Endothelial cell of umbilical vein (primary cell): ENCODE results near the gene SLC12A7. TPM values are rescaled to one million over a fixed set of nuclear protein-coding genes. Genes with fewer than 3 reads are reported as not detected.

Source experiments
- BruUV-seq: library from RNA; stranded (reverse); fragments of 400-500 nt; replicated peaks from 2 replicates; lab custom pipeline; 2021; lab: Mats Ljungman, UMichigan
- CTCF ChIA-PET: fragments of 300-600, 350-600 bp; sonication (Branson Sonifier 250); formaldehyde crosslinking; loops from one replicate; lab custom pipeline; 2021; ENCODE audit warnings: antibody characterized with exemption, inconsistent platforms; lab: Charles Lee
- POLR2A ChIA-PET: fragments of 300-600, 350-600 bp; sonication (Branson Sonifier 250); formaldehyde crosslinking; loops from one replicate; lab custom pipeline; 2021; ENCODE audit warnings: antibody characterized with exemption, inconsistent platforms; lab: Charles Lee
- DNase-seq: peaks from one replicate; pipeline ENCODE4 v3.0.0-alpha.2; 2011; ENCODE audit warnings: low read depth, low spot score
- FAIRE-seq: peaks from 2 replicates; lab custom pipeline; 2011; peaks lifted over from hg19 to GRCh38; lab: Jason Lieb, UNC
- H2AFZ ChIP-seq: 2 replicates; pipeline ENCODE4 v1.6.0; 2012; ENCODE audit warnings: low read depth, low read length, control low read depth, inconsistent platforms
- H3K27ac ChIP-seq: 2 replicates; pipeline ENCODE4 v1.5.1; 2011; ENCODE audit warnings: low read depth, mild to moderate bottlenecking, control low read depth, low read length, moderate library complexity; ENCODE audit not compliant: insufficient read depth
- H3K27me3 ChIP-seq, 2 experiments: 2 replicates each; pipeline versions ENCODE4 v1.6.0 to v1.6.1; 2011; ENCODE audit warnings: low read length in 2 of 2, mixed read lengths in 1 of 2; ENCODE audit not compliant: control insufficient read depth in 2 of 2, insufficient read depth in 2 of 2
- H3K36me3 ChIP-seq, 2 experiments: 2 replicates in 1 of 2; 3 replicates in 1 of 2; pipeline ENCODE4 v1.5.1; 2011; ENCODE audit warnings: low read length in 2 of 2, mild to moderate bottlenecking in 1 of 2, moderate library complexity in 1 of 2; ENCODE audit not compliant: control insufficient read depth in 2 of 2, insufficient read depth in 2 of 2; ENCODE audit errors: extremely low read depth in 1 of 2
- H3K4me1 ChIP-seq: 3 replicates; pipeline ENCODE4 v1.5.1; 2011; ENCODE audit warnings: mild to moderate bottlenecking, low read length; ENCODE audit not compliant: control insufficient read depth, insufficient read depth; ENCODE audit errors: extremely low read depth
- H3K4me2 ChIP-seq: 2 replicates; pipeline ENCODE4 v1.6.1; 2011; ENCODE audit warnings: low read length, control low read depth, mixed read lengths; ENCODE audit not compliant: insufficient read depth
- H3K4me3 ChIP-seq, 3 experiments: fragments of 200-600 bp in 1 of 3; sonication (generic), shearing (Covaris generic) in 1 of 3; replicated peaks in 1 of 3; 2 replicates each; pipeline ENCODE4 v1.5.1; 2011 to 2016; ENCODE audit warnings: control low read depth in 3 of 3, low read length in 3 of 3, mild to moderate bottlenecking in 2 of 3, inconsistent platforms in 1 of 3, low read depth in 1 of 3, moderate library complexity in 1 of 3; ENCODE audit not compliant: insufficient read depth in 1 of 3
- H3K79me2 ChIP-seq: 2 replicates; pipeline ENCODE4 v1.6.0; 2012; ENCODE audit warnings: low read length, inconsistent platforms; ENCODE audit not compliant: control insufficient read depth, insufficient read depth
- H3K9ac ChIP-seq: replicated peaks from 2 replicates; pipeline ENCODE3; 2011; ENCODE audit warnings: low read length, control low read depth; ENCODE audit not compliant: insufficient read depth; ENCODE audit errors: extremely low read depth
- H3K9me1 ChIP-seq: replicated peaks from 3 replicates; pipeline ENCODE4 v1.6.0; 2011; ENCODE audit warnings: mild to moderate bottlenecking, low read length; ENCODE audit not compliant: control insufficient read depth, insufficient read depth; ENCODE audit errors: extremely low read depth
- H3K9me3 ChIP-seq: replicated peaks from 2 replicates; pipeline ENCODE4 v1.5.1; 2012; ENCODE audit warnings: low read length, inconsistent platforms; ENCODE audit not compliant: control insufficient read depth, insufficient read depth
- H4K20me1 ChIP-seq: replicated peaks from 2 replicates; pipeline ENCODE3; 2011; ENCODE audit warnings: mild to moderate bottlenecking, low read length; ENCODE audit not compliant: control insufficient read depth, insufficient read depth; ENCODE audit errors: extremely low read depth
- CTCF ChIP-seq, 2 donors: IDR thresholded peaks; 1 replicate in 1 of 2; 2 replicates in 1 of 2; pipeline ENCODE4 v1.5.1; 2011; ENCODE audit warnings: low read length in 2 of 2, mild to moderate bottlenecking in 2 of 2, moderate library complexity in 2 of 2, control low read depth in 1 of 2, inconsistent platforms in 1 of 2, low read depth in 1 of 2; ENCODE audit not compliant: insufficient read depth in 1 of 2; ENCODE audit errors: extremely low read depth in 1 of 2
- EZH2 ChIP-seq: IDR thresholded peaks from 2 replicates; pipeline ENCODE4 v1.6.1; 2012; ENCODE audit warnings: borderline replicate concordance, low read depth, mild to moderate bottlenecking, moderate library complexity, low read length, inconsistent platforms; ENCODE audit not compliant: severe bottlenecking
- FOS ChIP-seq: IDR thresholded peaks from 2 replicates; pipeline ENCODE4 v1.6.1; 2011; ENCODE audit warnings: mild to moderate bottlenecking, low read length, moderate library complexity, borderline replicate concordance; ENCODE audit not compliant: insufficient read depth
- GATA2 ChIP-seq: IDR thresholded peaks from 2 replicates; pipeline ENCODE4 v1.7.0; 2011; ENCODE audit warnings: low read depth, mild to moderate bottlenecking, moderate library complexity, mixed read lengths, low read length; ENCODE audit not compliant: insufficient read length, insufficient read depth
- JUN ChIP-seq: IDR thresholded peaks from 2 replicates; pipeline ENCODE4 v1.6.1; 2011; ENCODE audit warnings: borderline replicate concordance, low read depth; ENCODE audit not compliant: insufficient read length, insufficient read depth
- MAX ChIP-seq: IDR thresholded peaks from 2 replicates; pipeline ENCODE4 v1.6.1; 2011; ENCODE audit not compliant: insufficient read depth, insufficient read length
- MYC ChIP-seq: IDR thresholded peaks from one replicate; pipeline ENCODE4 v1.6.1; 2011; ENCODE audit warnings: mild to moderate bottlenecking, low read depth, low read length
- POLR2A ChIP-seq: IDR thresholded peaks from 2 replicates; pipeline ENCODE4 v1.6.1; 2012; ENCODE audit warnings: low read depth, mild to moderate bottlenecking, control low read depth, low read length
- POLR2AphosphoS5 ChIP-seq: IDR thresholded peaks from 2 replicates; pipeline ENCODE4 v1.6.1; 2012; ENCODE audit warnings: low read depth, mild to moderate bottlenecking, control low read depth, low read length, moderate library complexity; ENCODE audit not compliant: insufficient read depth
- dilution Hi-C: fragments of 300-500 bp; cut with MboI; formaldehyde crosslinking; loops from one replicate; pipeline ENCODE4 v1.15.0; 2019; ENCODE audit warnings: low sequenced_read_pairs; ENCODE audit not compliant: extremely low pct_ligation_motif_present
- intact Hi-C: fragments of 100-400 bp; cut with micrococcal nuclease; formaldehyde crosslinking; loops from one replicate; pipeline ENCODE4 v1.10.0; 2022
- polyA plus RNA-seq, 4 experiments: library from polyadenylated mRNA; depleted of rRNA in 3 of 4; stranded (reverse) in 3 of 4; unstranded in 1 of 4; fragments of >200 nt; gene quantifications; 2 replicates each; pipeline versions ENCODE4 v1.2.1 to v1.2.3, GENCODE V29; 2011 to 2012; ENCODE audit warnings: missing spikeins in 1 of 4
- total RNA-seq: library from RNA; stranded (reverse); gene quantifications from 2 replicates; pipeline ENCODE4 v1.2.3, GENCODE V29; 2021

Gene SLC12A7
- total and polyA plus RNA-seq, 2 donors (not counting 3 experiments of a cell fraction or from before 2014, with no cell fraction given) = 16.4 to 38.8 TPM

- ChIA-PET POLR2A (no interaction called here), CTCF (interaction anchor here (1.3 kb wide), 1 partner anchor 9 kb away, joined by 3 read pairs; no protein-coding TSS in a partner anchor)
- DNase-seq = no peak
These were observed 18.5 kb upstream of the SLC12A7 start for GRCh38 chr5:1130218-1130946.

More at GRCh38 chr5:1130218-1130946, 18.5 kb upstream of the SLC12A7 start:
- intact Hi-C loops = no loop called here
- Histone ChIP-seq H3K4me2 (no peak overlapping the region), H3K4me1 (no peaks in the 10 kb centered on the region), H3K27me3 (no peaks in the 10 kb centered on the region), H3K9ac (no peak overlapping the region), H2AFZ (no peak overlapping the region), H3K36me3 (no peaks in the 10 kb centered on the region), H3K27ac (no peak overlapping the region), H3K9me1 (no peaks in the 10 kb centered on the region), H3K79me2 (no peaks in the 10 kb centered on the region), H4K20me1 (no peaks in the 10 kb centered on the region), H3K9me3 (no peaks in the 10 kb centered on the region), H3K4me3 (no peak overlapping the region)
- BruUV-seq = no TSS peak
- no peak for TF ChIP-seq JUN
- no peak for TF ChIP-seq GATA2
- TF ChIP-seq POLR2AphosphoS5 = no peak
- TF ChIP-seq EZH2 = no peak
- no peak for TF ChIP-seq FOS
- no peak for TF ChIP-seq MYC
- TF ChIP-seq CTCF (IDR thresholded peaks at IDR 0.05; ENCODE audit: extremely low read depth in 1 of 2, insufficient read depth in 1 of 2, low read depth in 1 of 2, low read length in 2 of 2) = no peak
- no peak for TF ChIP-seq MAX
- no peak for TF ChIP-seq POLR2A
- dilution Hi-C loops = no loop called here
- no peak for FAIRE-seq
